ENCODE results near the gene AGXT. TPM values are rescaled to one million over a fixed set of nuclear protein-coding genes. Genes with fewer than 3 reads are reported as not detected.

The AGXT gene
- total RNA-seq, 1 donor, result not detected

DNA sequence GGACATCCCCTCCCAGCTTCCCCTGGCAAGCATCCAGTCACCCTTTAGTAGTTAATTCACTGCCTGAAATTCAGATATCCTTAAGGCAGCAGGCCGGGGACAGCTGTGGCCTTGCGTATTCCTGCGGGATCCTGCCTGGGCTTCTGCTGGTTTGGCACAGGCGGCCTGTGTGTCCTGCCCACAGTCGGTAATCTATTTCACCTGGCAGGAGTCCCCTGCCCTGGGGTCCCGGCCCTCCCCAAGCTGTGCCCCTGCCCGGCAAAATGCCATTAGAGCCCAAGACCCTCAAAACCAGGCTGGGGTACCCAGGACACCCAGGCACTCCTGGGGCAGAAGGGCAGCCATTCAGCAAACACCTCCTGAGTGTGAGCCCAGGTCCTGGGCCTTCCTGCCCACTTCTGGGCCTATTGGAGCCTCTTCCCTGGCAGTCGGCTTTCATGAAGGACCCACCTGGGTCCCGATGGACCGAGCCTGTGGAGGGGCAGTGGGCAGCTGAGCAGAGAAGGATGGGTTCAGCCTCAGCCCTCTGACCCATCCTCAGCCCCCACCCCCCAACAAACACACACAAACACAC, 49.1 kb downstream of the AGXT start:
- DNase-seq (ENCODE audit: low read depth), result no peak

GRCh38 chr2:240918258-240919091, 49.9 kb downstream of the AGXT start:
- no peak overlapping the region for H3K4me3 ChIP-seq (ENCODE audit: low read depth, low read length)
- DNase-seq (ENCODE audit: low read depth), result no peak
- TF ChIP-seq, protein P1, sequence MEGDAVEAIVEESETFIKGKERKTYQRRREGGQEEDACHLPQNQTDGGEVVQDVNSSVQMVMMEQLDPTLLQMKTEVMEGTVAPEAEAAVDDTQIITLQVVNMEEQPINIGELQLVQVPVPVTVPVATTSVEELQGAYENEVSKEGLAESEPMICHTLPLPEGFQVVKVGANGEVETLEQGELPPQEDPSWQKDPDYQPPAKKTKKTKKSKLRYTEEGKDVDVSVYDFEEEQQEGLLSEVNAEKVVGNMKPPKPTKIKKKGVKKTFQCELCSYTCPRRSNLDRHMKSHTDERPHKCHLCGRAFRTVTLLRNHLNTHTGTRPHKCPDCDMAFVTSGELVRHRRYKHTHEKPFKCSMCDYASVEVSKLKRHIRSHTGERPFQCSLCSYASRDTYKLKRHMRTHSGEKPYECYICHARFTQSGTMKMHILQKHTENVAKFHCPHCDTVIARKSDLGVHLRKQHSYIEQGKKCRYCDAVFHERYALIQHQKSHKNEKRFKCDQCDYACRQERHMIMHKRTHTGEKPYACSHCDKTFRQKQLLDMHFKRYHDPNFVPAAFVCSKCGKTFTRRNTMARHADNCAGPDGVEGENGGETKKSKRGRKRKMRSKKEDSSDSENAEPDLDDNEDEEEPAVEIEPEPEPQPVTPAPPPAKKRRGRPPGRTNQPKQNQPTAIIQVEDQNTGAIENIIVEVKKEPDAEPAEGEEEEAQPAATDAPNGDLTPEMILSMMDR (IDR thresholded peaks at IDR 0.05; ENCODE audit: insufficient read depth, low read length), result no peak

More for the DNA sequence above, 49.1 kb downstream of the AGXT start:
- no peak overlapping the region for H3K4me3 ChIP-seq (ENCODE audit: low read depth, low read length)
- TF ChIP-seq, protein P1 (IDR thresholded peaks at IDR 0.05; ENCODE audit: insufficient read depth, low read length), result no peak

GRCh38 chr2:240919161-240919781, 50.6 kb downstream of the AGXT start:
- H3K4me3 ChIP-seq (ENCODE audit: low read depth, low read length), result no peak overlapping the region
- DNase-seq (ENCODE audit: low read depth), result no peak
- TF ChIP-seq, protein P1 (IDR thresholded peaks at IDR 0.05; ENCODE audit: insufficient read depth, low read length), result no peak

- no peak for DNase-seq (ENCODE audit: low read depth)
- TF ChIP-seq, protein P1 (IDR thresholded peaks at IDR 0.05; ENCODE audit: insufficient read depth, low read length), result no peak
- H3K4me3 ChIP-seq (ENCODE audit: low read depth, low read length), result no peak overlapping the region
Measured at GRCh38 chr2:240919786-240920782, 51.5 kb downstream of the AGXT start.

DNA sequence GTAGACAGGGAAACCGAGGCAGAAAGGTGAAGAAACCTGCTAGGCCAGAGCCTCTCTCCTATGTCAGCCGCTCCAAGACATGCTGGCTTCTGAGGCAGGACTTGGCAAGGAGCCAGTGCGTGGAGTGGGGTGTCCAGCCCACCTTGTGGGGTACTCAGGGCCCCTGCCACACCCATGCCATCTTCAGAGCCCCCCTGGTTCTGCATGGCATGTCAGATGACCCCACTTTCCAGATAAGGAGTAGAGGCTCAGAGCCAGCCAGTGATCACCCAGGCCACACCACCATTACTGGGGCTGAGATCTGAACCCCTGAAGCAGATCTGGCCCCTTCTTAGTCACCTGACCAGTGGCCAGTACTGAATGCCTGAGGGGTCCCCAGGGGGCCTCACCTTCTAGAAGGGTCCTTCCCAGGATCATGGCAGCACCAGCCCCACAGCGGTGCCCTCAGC, 52.2 kb downstream of the AGXT start:
- TF ChIP-seq, protein P1 (IDR thresholded peaks at IDR 0.05; ENCODE audit: insufficient read depth, low read length), result no peak
- no peak overlapping the region for H3K4me3 ChIP-seq (ENCODE audit: low read depth, low read length)
- DNase-seq (ENCODE audit: low read depth), result no peak

All from fibroblast of the aortic adventitia (primary cell).